Activated CD4-positive, alpha-beta T cell treated with anti-CD3 and anti-CD28 coated beads, Interleukin-2, amount 50 U/mL, for 4 hours (primary cell): Measurements from ENCODE around the gene CKS1B.
A peak's percentile ranks its signal among the peaks of the same experiment; 100 is the strongest.

Experiments
- DNase-seq, 2 experiments: peaks; one replicate each; pipeline ENCODE4 v3.0.0-alpha.2; 2020

Gene CKS1B

DNA sequence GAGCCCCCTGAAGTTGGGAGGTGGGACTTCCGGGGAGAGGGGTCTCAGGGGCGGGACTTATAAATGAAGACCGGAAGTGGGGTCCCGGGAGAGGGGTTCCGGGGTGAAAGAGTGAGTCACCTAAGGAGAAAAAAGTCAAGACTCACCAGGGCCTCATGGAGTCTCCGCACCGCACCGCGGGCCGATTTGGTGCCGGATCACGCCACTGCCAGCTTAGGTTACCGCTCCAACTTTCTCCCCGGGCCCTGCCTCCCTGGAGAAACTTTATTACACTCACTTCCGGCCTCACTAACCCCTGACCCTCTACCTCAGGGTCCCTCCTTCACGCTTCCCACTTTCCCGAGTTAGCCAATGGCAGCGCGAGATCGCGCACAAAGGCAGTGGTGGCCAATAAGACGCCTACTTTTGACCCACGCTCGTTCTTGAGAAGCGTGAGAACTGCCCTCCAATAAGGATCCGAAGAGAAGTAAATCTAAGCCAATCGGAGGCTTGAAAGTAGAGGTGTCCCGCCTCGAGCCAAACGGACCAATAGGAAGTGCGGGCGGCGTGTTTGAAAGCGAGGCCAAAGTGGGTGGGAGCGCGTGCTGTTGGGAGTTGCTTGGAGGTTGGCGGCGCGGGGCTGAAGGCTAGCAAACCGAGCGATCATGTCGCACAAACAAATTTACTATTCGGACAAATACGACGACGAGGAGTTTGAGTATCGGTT is at the start of gene CKS1B:
TSS of gene CKS1B (plus strand) at position 580 of the 706 bp plus-strand sequence. CDS start at position 645, 65 bp downstream.
- peak; percentile 95 to 96 for DNase-seq

DNA sequence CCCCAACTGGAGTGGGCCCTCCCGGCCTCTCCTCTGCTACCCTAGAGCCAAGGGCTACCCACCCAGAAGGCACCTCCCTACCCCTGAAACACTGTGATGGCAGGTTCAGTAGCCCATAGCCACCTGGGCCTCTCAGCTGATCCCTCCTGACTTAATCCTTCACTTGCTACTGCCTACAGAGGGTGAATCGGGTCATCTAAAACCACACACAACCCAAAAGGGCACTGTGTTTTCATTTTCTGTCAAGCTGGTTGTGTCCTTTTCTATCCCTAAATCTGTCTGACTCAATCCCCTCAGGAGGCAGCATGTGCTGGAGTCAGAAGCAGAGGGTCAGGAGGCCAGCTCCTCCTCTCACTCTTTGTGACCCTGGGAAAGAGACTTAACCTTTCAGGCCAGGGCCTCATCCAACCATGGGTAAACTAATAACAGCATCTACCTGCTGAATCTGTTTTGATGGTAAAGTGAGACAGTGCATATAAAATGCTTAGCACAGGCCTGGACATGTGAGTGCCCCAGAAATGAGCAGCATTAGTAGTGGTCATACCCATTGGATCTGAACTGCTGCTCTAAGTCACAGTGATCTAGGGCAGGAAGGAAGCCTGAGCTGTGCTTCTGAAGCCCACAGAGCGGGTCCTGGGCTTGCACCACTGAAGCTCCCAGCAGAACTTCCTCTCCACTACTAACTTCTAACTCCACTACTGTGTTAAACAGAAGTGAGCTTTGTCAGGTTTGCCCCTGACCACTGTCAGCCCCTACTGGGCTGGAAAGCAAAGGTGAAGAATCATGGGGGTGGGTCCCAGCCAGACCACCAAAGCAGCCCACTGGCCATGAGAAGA is 48.9 kb upstream of the CKS1B start:
- DNase-seq: no peak

DNA sequence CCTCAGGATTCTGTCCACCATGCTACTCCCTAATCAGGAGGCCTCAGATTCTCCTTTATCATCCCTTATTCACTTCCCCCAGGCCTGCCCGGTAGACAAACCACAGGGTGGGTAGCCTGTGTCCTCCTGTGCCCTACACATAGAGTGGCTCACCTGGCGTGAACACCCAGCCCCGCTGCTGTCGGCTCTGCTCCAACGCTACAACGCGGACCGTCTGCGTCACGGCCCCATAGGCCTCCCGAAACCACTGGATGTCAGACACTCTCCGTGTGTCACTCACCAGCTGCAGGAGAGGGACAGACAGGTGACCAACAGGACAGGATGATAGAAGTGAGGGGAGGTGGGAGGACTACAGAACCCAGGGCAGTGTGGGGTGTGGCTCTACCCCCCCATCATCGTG is 48.3 kb upstream of the CKS1B start:
- no peak for DNase-seq

- DNase-seq: no peak
These were observed 42.5 kb upstream of the CKS1B start for GRCh38 chr1:154931940-154932487.

DNA sequence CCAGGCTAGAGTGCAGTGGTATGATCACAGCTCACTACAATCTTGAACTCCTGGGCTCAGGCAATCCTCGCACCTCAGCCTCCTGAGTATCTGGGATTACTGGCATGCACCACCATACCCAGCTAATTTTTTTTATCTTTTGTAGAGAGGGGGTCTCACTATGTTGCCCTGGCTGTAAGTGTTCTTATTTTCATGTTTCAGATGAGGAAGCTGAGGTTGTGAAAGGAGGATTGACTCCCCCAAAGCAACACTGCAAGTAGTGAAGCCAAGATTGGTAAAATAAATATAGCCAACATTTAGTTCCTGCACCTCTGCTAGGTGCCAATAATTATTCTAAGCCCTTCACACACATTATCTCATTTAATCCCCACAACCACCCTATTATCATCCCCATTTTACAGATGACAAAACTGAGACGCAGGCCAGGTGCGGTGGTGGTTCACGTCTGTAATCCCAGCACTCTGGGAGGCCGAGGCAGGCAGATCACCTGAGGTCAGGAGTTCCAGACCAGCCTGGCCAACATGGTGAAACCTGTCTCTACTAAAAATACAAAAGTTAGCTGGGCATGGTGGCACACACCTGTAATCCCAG is 40.0 kb upstream of the CKS1B start:
- DNase-seq: no peak

DNA sequence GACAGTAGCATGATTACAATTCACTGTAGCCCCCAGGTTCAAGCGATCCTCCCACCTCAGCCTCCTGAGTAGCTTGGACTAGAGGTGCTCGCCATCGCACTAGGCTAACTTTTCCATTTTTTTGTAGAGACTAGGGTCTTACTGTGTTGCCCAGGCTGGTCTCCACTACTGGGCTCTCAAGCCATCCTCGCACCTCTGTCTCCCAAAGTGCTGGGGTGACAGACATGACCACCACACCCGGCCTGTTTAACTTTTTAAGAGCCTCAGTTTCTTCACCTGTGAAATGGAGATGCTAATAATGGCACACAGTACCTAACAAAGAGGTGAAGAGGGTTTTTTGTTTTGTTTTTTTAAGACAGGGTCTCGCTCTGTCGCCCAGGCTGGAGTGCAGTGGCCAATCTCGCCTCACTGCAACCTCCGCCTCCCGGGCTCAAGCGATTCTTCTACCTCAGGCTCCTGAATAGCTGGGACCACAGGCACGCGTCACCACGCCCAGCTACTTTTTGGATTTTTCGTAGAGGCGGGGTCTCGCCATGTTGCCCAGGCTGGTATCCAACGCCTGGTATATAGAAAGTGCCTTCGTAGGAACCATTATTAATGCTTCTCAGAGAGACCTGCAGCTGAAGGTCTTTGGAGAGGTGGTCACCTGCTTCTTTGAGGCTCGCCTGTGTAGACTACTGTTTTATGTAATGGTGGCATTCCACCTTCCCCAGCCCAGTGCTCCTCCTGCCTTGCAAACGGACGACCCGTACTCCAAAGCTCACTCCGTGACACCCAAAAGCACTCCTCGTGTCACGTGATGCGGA is 38.5 kb upstream of the CKS1B start:
- DNase-seq: no peak

DNA sequence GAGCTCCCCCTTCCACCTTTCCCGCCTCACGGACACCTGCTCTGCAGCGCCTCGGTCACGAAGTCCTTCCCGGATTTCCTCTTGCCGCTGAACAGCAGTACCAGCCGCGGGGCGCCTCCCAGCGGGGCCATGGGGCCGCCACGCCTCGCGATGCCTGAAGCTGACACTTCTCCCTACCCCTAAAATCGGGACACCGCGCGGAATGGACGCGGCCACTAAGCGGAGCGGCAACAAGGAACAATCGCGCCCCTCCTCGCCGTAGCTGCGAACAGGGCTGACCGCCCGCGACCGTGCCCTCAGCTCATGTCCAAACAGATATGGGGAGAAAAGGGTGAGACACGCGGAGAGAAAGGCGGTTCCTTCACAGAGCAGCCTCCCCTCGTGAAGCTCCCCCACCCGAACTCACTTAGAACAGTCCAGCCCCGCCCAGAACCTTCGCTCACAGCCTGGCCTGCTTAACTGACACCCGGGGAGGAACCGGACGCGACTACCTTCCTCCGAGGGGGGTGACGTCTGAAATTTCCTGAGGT is 37.9 kb upstream of the CKS1B start, which contains the start of gene PMVK:
TSS of gene PMVK (minus strand) at position 165 of the 530 bp plus-strand sequence. CDS start at position 131, 34 bp downstream.
- peak; percentile 94 to 95 for DNase-seq

DNA sequence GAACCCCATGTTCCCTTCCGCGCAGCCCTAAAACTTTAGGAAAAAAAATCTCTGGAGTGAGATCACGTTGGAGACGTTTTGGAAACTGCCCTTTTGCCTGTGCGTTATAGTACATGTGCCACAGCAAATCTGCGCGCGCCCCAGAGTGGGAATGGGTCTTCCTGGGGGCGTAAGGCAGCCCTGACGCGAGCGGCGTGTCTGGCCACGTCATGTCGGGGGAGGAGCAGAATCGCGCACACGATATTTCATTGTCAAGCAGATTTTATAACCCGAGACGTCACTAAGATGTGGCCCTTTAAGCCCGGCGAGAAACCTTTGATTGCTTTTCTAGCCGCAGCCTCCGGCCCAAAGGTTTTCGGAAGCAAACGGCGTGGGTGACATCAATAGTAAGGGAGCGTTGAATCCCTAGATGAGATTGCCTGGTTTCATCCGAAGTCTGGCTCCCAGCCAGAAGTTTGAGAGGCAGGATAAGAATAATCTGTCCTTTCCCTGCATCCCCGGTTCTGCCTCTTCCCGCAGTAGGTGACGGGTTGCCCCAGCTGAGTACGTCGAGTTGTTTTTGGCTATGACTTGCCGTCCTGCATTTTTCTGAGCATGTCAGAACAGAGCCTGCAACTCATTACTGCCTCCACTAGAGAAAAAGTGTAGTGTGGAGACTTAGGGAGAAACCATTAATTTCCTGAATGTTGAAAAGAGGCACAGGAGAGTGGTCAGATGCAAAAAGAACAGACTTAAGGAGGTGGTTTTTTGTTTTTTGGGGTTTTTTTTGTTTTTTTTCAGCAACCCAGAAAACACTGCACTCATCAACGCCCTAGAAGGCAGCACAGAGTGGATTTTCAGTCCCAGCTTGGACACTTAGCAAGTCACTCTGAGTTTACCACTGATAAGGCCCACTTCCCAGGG is 37.1 kb upstream of the CKS1B start:
- DNase-seq: peak; percentile 85 to 86

GRCh38 chr1:154937988-154938386 is 36.5 kb upstream of the CKS1B start:
- DNase-seq: no peak

DNA sequence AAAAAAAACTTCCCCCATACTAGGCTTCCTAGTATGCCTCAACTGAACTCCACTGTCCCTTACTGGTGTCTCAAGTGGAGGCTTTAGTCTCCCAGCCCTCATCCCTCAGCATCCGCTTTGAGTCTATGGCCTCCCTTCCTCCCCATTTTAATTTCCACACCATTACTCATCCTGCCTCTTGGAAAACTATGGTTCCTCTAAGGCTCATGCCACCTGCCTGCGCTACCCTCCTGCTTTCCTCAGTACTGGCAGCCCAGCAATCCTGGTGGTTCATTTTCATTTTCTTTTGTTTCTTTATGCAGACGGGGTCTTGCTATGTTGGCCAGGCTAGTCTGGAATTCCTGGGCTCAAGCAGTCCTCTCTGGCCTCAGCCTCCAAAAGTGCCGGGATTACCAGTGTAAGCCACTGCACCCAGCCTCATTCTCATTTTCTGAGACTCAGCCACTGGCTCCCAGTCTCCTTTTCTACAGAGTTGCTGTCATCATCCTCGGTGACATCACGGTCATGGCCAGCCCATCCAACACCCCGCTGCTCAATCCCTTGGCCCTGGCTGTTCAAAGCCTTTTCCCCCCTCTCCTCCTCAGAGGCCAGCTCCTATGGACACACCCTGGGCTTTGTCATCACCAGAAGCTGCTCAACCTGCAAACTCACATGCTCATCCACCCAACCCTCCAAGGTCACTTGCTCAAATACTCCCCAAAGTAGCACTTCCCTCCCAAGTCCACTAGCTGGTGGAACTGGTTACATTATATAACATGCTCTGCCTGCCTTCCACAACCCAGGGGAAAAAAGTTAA is 35.7 kb upstream of the CKS1B start:
- no peak for DNase-seq

DNA sequence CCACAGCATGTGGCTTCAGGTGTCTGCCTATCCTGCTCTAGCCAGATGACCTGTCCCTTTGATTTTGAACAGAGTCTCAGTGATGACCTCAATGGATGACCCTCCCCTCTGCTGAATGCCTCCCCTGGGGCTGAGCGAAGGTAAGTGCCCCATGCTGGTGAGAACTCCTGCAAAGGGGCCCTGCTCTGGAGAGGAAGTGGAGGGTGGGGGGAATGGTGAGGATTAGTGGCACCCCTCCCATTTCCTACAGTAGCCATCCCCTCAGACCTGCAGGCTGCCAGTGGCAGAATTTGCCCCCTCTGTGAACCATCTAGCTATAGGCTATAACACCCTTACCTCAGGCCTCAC is 34.3 kb upstream of the CKS1B start:
- no peak for DNase-seq

DNA sequence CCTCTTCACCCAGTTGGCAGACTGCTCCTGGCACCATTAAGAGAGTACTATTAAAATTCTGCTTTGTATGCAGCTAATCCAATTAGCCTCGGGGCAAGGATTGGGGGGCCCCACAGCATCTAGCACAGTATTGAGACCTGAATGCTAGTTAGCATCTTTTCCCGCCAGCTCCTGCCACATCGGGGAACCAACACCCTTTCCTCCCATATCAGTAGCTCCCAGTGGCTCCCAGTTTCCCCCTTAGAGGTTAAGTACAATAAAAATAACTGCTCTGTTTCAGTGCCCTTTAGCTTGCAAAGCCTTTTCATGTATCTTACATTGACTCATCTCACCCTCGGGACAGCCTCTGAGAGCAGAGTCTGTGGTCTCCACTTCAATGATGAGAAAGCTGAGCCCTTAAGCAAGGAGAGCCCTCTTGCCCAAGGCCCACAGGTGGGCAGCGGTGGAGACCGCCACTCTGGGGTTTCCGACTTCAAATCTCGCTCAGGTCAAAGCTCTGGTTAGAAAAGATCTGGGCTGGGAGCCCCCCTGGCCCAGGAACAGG is 33.8 kb upstream of the CKS1B start:
- DNase-seq: no peak

GRCh38 chr1:154941333-154942013 is 33.0 kb upstream of the CKS1B start:
- DNase-seq: no peak

- peak; percentile 31 to 33 for DNase-seq
These were observed 30.7 kb upstream of the CKS1B start for GRCh38 chr1:154943649-154944400.

DNA sequence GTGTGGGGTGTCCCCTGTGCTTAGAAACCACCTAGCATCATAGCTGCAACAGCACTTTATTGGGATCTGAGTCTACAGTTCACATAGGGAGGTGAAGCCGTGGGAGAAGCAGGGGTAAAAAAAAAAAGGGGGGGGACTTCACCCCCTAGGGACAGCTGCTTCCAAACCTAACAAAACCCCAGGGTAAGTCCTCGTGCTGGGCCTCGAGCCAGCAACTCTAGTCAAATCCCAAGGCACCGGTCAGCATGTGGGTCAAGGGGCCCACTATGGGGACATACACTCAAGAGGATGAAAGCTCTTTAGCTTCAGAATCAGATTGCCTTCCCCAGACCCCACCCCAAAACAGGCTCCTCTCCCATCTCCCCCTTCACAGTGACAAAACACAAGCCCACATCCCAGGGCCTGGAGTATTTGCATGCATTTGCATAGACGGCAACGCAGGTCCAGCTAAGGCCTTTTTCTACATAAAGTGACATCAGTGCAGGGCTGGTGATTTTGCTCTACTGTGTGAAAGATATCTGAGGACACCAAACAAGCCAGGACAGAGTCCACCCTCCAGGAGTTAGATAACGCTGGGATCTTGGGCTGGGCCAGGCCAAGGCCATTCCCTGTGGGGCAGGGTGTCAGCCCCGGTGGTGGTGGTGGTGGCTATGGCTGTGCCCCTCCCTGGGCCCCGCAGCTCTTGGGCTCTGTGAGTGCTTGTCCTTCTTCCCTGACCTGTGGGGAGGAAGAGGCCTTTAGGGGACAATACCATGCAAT is 29.9 kb upstream of the CKS1B start:
- no peak for DNase-seq

- DNase-seq: no peak
These were observed 29.1 kb upstream of the CKS1B start for GRCh38 chr1:154945160-154945961.
